NK-92 (cell line): ENCODE results near the gene CCSER1.

Experiments
- DNase-seq: peaks from one replicate; lab custom pipeline; 2025; ENCODE audit not compliant: unreplicated experiment; lab: John Stamatoyannopoulos, UW

The CCSER1 gene

GRCh38 chr4:90127706-90128345 lies 632 bp downstream of the CCSER1 start:
- no peak for DNase-seq

DNA sequence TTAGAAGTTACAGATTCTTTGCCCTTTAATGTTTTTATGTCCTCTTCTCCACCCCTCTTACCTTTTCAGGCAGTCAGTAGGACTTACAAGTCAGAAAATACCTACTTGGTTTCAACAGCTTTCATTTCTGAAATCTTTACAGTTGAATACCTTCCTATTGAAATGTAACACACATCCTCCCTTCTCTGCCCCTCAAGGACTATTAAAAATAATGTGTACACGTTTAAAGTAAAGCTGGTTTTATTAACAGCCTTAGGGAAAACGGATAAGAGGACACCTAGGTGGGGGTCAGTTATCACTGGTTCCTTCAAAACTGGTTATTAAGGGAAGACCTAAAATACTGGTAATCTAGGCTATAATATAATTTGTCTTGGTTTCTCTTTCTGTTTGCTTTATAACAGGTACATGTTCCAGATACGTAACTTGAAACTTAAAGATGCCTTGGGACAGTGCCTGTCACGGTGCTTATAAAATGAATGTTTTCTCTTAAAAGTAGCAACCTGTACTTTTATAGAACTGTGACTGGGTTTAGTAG lies 1.8 kb downstream of the CCSER1 start:
- DNase-seq: no peak

- no peak for DNase-seq
Measured at GRCh38 chr4:90130076-90130475, 2.9 kb downstream of the CCSER1 start.

GRCh38 chr4:90137555-90137954 lies 10.4 kb downstream of the CCSER1 start:
- DNase-seq: no peak

DNA sequence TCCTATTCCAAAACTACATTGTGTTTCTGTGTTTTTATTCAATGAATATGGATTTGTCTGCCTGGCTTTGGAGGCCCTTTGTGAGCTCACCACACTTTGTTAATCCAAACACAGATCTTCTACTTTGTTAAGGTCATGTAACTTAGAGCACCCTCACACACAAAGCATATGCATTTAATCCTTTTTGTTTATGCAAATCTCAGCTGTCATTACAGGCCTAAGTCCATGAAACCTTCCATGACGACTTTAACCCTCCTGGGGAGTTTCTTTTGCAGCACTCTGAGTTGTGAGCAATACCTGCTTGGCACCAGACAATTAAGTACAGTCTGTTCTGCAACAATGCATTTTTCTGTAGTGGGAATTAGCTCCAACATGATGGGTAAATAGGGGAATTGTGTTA lies 14.9 kb downstream of the CCSER1 start:
- no peak for DNase-seq

GRCh38 chr4:90145319-90145718 lies 18.1 kb downstream of the CCSER1 start:
- DNase-seq: no peak

GRCh38 chr4:90146306-90146705 lies 19.1 kb downstream of the CCSER1 start:
- no peak for DNase-seq

- DNase-seq: no peak
Measured at GRCh38 chr4:90148574-90149148, 21.5 kb downstream of the CCSER1 start.

- DNase-seq: no peak
Measured at GRCh38 chr4:90152024-90152423, 24.8 kb downstream of the CCSER1 start.

DNA sequence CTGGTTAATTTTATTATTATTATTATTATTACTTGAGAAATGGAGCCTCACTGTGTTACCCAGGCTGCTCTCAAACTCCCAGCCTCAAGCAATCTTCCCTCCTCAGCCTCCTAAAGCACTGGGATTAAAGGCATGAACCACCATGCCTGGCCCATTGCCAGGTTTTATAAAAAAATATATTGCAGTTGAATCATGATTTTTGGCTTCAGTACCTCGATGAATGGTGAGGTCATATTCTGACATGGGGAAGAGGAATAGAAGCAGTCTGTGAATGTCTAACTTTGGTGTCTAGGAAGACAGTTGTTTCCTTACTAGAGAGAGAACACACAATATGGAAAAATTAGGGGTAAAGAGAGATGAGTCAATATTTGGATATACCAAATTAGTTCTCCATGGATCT lies 32.0 kb downstream of the CCSER1 start:
- no peak for DNase-seq

DNA sequence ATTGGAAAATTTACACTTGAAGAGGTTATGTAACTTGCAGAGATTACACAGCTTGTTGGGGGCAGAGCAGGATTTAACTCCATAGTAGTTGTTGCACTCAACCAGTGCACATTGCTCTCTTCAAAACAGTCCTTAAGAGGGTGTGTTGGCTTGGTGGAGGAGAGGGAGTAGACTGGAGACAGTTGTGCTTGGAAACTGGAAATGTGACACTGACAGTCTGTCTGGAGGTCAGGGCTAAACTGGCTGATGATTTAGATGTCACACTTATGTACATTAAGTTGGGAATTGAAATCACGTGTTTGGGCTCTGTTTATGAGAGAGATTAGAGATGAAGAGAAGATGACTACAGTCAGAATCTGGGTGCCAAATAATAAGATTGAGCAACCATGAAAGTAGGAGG lies 32.9 kb downstream of the CCSER1 start:
- no peak for DNase-seq

DNA sequence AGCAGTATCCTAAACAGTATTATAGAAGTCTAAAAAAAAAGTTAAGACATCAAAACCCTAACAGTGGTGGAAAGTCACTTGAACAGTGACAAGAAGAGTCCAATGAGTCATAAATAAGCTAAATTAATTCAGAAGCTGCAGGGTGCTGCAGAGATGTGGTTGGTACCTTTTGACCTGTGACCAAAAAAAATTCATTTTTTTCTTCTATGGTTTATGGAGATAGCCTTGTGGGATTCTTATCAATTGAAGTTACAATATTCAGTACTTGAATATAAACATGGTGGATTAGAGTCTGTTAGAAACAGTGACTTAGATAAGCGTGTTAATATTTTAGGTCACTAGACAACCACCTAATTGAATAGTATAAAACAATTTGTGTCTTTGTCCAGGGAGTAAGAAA lies 35.4 kb downstream of the CCSER1 start:
- DNase-seq: no peak

DNA sequence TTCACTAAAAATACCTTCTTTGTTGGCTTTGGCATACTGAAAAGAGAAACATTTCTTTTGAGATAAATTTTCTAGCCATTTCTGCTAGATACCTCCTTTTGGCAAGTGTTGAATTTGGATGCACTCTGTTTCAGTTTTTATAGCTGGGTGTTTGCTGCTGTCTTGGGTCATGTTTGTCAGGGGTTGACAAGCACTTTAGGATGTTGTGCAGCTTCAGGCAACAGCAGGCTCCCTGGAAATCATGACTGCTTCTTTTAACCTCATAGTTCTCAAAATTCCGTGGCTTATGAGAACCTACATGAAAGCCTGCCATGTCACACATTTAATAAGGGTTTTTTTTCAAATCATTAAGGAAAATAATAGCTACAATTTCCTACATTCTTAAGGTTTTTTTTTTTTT lies 36.7 kb downstream of the CCSER1 start:
- DNase-seq: no peak

- DNase-seq: no peak
Measured at GRCh38 chr4:90165883-90166282, 38.7 kb downstream of the CCSER1 start.

DNA sequence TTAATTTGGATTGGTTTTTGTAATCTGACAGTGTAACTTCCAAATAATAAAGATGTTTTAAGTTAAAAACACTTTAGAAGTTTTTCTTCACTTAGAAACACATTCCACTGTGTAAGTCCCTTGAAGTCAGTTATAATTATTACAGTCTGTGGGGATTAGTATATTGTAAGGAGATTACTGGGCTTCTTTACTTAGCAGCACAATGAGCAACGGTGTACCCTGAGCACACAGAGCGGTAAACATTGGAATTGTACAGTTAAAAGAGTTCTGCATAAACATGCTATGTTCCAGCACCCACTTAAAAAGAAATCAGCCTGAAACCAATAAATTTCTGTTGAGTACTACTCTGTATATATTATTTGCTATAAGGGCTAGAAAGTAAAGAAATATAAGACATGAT lies 44.3 kb downstream of the CCSER1 start:
- no peak for DNase-seq

DNA sequence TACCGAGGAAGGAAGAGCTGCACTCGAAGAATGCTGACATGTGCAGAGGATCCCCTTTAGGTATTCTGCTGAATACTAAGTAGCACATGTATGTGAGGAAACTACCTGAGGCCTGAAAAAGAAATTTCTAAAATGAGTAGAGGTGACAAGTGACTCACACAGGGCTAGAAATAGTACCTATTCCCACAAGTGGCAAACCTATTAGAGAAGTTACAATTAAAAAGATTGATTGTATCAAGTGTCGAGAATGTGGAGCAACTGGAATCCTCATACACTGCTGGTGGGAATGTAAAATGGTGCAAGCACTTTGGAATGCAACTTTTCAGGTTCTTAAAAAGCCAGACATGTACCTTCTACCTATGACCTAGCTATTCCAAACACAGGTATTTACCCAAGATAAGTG lies 47.4 kb downstream of the CCSER1 start:
- DNase-seq: no peak

- no peak for DNase-seq
Measured at GRCh38 chr4:90181644-90182043, 54.5 kb downstream of the CCSER1 start.

DNA sequence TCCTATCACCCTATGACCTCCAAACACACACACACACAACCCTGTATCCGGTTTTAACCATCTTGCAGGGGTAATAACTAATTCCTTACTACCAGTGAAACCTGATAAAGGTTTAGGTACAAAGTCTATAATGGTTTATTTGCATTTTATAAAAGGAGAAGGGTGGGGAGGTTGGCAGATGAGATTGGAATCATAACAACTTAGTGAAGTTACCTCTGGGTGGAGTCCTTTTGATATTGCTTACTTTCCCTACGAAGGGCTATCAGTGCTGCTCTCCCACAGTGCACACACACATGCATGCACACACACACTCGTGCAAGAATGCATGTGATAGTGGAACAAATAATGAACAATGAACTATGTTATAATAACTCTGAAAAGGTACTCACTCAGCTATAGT lies 56.1 kb downstream of the CCSER1 start:
- no peak for DNase-seq

DNA sequence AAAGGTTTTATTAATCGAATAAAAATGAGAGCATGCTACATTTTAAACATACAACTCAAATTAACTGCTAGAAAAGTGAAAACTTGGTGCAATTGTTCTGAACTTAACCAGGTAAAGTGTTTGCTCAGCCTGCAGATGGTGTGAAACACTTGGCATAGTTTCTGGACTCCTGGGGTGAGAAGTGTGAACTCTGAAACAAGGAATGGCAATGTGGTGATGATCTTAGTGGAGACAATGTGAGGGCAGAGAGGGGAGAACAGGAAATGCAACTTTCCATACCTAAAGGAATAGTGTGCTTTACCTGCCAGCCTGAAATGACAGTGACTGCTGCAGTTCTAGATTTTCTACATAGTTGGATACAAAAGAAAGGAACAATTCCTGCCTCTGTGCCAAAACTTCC lies 57.4 kb downstream of the CCSER1 start:
- DNase-seq: no peak

GRCh38 chr4:90185416-90185815 lies 58.2 kb downstream of the CCSER1 start:
- DNase-seq: no peak

DNA sequence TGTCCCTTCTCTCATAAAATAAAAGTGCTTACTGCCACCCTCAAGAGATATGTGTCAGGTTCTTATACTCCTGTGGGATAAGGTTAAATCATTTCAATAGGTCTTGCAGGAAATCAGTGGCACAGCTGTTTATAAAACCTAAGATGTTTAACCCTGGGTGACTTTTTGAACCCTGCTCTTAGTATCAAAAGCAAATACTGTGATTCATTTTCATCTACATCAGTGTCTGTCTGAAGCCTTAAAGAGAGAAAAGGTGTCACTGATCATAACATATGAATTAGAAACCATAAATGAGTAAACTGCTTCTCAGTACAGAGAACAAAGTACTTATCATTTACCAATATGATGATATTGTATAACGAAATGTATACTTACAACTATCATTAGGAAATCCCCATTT lies 59.0 kb downstream of the CCSER1 start:
- no peak for DNase-seq

GRCh38 chr4:90187148-90187884 lies 60.1 kb downstream of the CCSER1 start:
- no peak for DNase-seq
